Activated naive CD4-positive, alpha-beta T cell treated with anti-CD3 and anti-CD28 coated beads, Interleukin-2, amount 50 U/mL, for 72 hours (primary cell): ENCODE measurements around the gene LOXHD1. TPM values are rescaled to one million over a fixed set of nuclear protein-coding genes. Genes with fewer than 3 reads are reported as not detected.

Source experiments
- ATAC-seq, 2 donors: fragments of 150-1000 bp; cut with Tn5 transposase; 2 replicates each; pipeline ENCODE4 v1.10.0; 2021; ENCODE audit warnings: mild to moderate bottlenecking in 2 of 2, moderate library complexity in 2 of 2
- DNase-seq, 2 donors: peaks; one replicate each; pipeline ENCODE4 v3.0.0; 2021 to 2022; ENCODE audit warnings: low spot score in 2 of 2
- H3K27ac Mint-ChIP-seq, 2 donors: one replicate each; pipeline ENCODE4 v1.8.0; 2022; ENCODE audit warnings: mild to moderate bottlenecking in 2 of 2, mixed read lengths in 2 of 2
- H3K36me3 Mint-ChIP-seq, 2 donors: one replicate each; pipeline ENCODE4 v1.8.0; 2022; ENCODE audit warnings: mixed read lengths in 2 of 2
- H3K9me3 Mint-ChIP-seq, 2 donors: one replicate each; pipeline ENCODE4 v1.8.0; 2022; ENCODE audit warnings: mixed read lengths in 2 of 2
- total RNA-seq, 2 donors: library from RNA; stranded (reverse); gene quantifications; one replicate each; pipeline ENCODE4 v1.2.3, GENCODE V29; 2022

The LOXHD1 gene
- total RNA-seq, 2 donors from 2014 or later: 0.10 to 0.14 TPM

GRCh38 chr18:46555213-46555612 lies 101.8 kb downstream of the LOXHD1 start:
- no peak overlapping the region for H3K27ac Mint-ChIP-seq
- no peaks in the 10 kb centered on the region for H3K9me3 Mint-ChIP-seq
- H3K36me3 Mint-ChIP-seq: no peaks in the 10 kb centered on the region
- DNase-seq: no peak
- ATAC-seq: peak in 1 of 2 donors; percentile 39

GRCh38 chr18:46554406-46555080 lies 102.5 kb downstream of the LOXHD1 start:
- no peak for ATAC-seq
- DNase-seq: no peak
- H3K27ac Mint-ChIP-seq: no peak overlapping the region
- H3K9me3 Mint-ChIP-seq: no peaks in the 10 kb centered on the region
- no peaks in the 10 kb centered on the region for H3K36me3 Mint-ChIP-seq

DNA sequence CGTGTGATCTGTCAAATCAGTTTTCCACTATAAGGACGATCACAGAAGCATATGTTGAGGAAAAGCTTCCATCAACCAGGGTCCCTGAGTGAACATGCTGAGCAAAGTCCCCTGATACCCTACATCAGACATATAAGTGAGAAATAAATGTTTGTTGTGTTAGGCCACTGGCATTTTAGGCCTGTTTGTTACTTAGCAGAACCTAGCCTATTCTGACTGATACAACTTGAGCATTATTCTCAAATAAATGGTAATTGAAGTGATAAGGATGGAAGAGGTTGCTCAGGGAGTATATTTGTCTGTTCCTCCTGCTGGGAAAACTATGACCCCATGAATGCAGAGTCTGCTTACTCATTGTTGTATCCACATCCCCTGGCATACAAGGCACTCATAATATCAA lies 106.4 kb downstream of the LOXHD1 start:
- no peak for DNase-seq
- peaks cover 5 to 6% of the 10 kb centered on the region in 2 donors for H3K9me3 Mint-ChIP-seq
- no peak overlapping the region for H3K27ac Mint-ChIP-seq
- ATAC-seq: no peak
- H3K36me3 Mint-ChIP-seq: no peaks in the 10 kb centered on the region

DNA sequence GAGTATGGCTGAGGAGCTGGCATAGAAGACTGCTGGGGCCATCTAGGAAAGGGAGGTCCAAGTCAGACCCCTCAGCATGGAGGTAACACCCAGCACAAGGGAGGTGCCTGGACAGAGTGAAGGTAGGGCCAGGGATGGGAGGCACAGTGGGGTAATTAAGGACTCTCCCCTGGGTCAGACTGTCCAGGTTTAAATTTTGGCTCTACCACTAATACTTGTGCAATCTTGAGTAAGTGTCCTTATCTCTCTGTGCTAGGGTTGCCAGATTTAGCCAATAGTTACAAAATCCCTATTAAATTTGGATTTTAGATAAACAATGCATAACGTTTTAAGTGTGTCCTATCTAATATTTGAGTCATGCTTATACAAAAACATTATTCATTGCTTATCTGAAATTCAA lies 109.5 kb downstream of the LOXHD1 start:
- no peak overlapping the region for H3K27ac Mint-ChIP-seq
- DNase-seq (no peak), ATAC-seq (no peak)
- H3K9me3 Mint-ChIP-seq: peaks cover 5 to 6% of the 10 kb centered on the region in 2 donors
- no peaks in the 10 kb centered on the region for H3K36me3 Mint-ChIP-seq

DNA sequence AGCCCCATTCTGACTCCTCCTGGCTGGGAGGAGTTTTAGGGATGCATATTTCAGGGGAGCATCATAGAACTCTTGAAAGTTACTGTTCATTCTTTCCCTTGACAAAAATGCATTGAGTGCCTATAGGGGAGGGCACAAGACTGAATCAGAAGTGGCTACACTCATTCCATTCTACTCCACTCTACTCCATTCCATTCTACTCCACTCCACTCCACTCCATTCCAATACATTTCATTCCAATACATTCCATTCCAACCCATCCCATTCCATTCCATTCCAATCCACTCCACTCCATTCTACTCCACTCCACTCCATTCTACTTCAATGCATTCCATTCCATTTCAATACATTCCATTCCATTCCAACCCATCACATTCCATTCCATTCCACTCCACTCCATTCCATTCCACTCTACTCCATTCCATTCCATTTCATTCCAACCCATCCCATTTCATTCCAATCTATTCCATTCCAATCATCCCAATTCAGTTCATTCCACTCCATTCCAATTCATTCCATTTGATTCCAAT lies 110.8 kb downstream of the LOXHD1 start:
- H3K9me3 Mint-ChIP-seq: peaks cover 5 to 6% of the 10 kb centered on the region in 2 donors
- H3K27ac Mint-ChIP-seq: no peak overlapping the region
- ATAC-seq (no peak), DNase-seq (no peak)
- H3K36me3 Mint-ChIP-seq: no peaks in the 10 kb centered on the region

- H3K27ac Mint-ChIP-seq: no peak overlapping the region
- DNase-seq (no peak), ATAC-seq (no peak)
- H3K36me3 Mint-ChIP-seq: no peaks in the 10 kb centered on the region
- peaks cover 5 to 6% of the 10 kb centered on the region in 2 donors for H3K9me3 Mint-ChIP-seq
These were observed 114.5 kb downstream of the LOXHD1 start for GRCh38 chr18:46542545-46542944.

DNA sequence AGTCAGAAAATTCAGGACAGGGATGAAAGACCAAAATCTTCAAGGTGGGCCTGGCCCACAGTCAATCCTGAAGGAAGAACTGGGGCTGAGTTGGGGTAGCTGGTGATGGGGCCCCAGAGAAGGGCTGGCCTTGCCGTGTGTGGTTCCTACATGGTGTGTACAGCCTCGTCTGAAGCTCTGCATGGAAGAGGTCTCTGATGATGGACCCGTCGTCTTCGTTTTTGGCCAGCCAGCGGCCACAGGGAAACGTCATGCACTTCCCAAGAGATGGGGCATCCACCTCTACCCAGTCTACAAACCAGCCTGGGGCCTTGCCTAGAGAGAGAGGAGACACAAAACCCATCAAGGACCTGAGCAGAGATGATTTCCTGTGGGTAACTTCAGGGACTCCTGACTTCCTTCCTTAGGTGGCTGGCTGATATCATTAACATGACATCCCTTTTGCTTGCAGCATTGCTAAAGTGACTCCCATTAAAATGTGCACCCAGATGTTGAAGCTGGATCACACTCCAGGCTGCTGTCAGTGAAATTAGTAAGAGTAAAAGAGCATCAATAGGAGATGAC lies 115.3 kb downstream of the LOXHD1 start:
- ATAC-seq: no peak
- no peak for DNase-seq
- no peak overlapping the region for H3K27ac Mint-ChIP-seq
- H3K36me3 Mint-ChIP-seq: no peaks in the 10 kb centered on the region
- peaks cover 5 to 6% of the 10 kb centered on the region in 2 donors for H3K9me3 Mint-ChIP-seq

GRCh38 chr18:46538376-46538775 lies 118.6 kb downstream of the LOXHD1 start:
- Mint-ChIP-seq H3K9me3 (peaks cover 0 to 5% of the 10 kb centered on the region in 2 donors), H3K36me3 (no peaks in the 10 kb centered on the region), H3K27ac (no peak overlapping the region)
- DNase-seq (no peak), ATAC-seq (no peak)

GRCh38 chr18:46536215-46536874 lies 120.7 kb downstream of the LOXHD1 start:
- H3K9me3 Mint-ChIP-seq: peaks cover 0 to 5% of the 10 kb centered on the region in 2 donors
- ATAC-seq (no peak), DNase-seq (no peak)
- no peak overlapping the region for H3K27ac Mint-ChIP-seq
- no peaks in the 10 kb centered on the region for H3K36me3 Mint-ChIP-seq

- ATAC-seq (no peak), DNase-seq (no peak)
- H3K27ac Mint-ChIP-seq: no peak overlapping the region
- peaks cover 0 to 5% of the 10 kb centered on the region in 2 donors for H3K9me3 Mint-ChIP-seq
- H3K36me3 Mint-ChIP-seq: no peaks in the 10 kb centered on the region
These were observed 125.5 kb downstream of the LOXHD1 start for GRCh38 chr18:46531482-46531881.

- no peak overlapping the region for H3K27ac Mint-ChIP-seq
- H3K9me3 Mint-ChIP-seq: no peaks in the 10 kb centered on the region
- ATAC-seq (no peak), DNase-seq (no peak)
- H3K36me3 Mint-ChIP-seq: no peaks in the 10 kb centered on the region
These were observed 129.0 kb downstream of the LOXHD1 start for GRCh38 chr18:46528037-46528436.

GRCh38 chr18:46519870-46520269 lies 137.2 kb downstream of the LOXHD1 start:
- Mint-ChIP-seq H3K36me3 (no peaks in the 10 kb centered on the region), H3K27ac (no peak overlapping the region), H3K9me3 (no peaks in the 10 kb centered on the region)
- no peak for ATAC-seq
- DNase-seq: no peak

- Mint-ChIP-seq H3K36me3 (no peaks in the 10 kb centered on the region), H3K9me3 (peaks cover 0 to under 1% of the 10 kb centered on the region in 2 donors), H3K27ac (no peak overlapping the region)
- no peak for ATAC-seq
- DNase-seq: no peak
These were observed 138.6 kb downstream of the LOXHD1 start for GRCh38 chr18:46518438-46518837.

- H3K27ac Mint-ChIP-seq: no peak overlapping the region
These were observed 140.5 kb downstream of the LOXHD1 start for GRCh38 chr18:46516555-46516954.

GRCh38 chr18:46510386-46510785 lies 146.6 kb downstream of the LOXHD1 start:
- Mint-ChIP-seq H3K27ac (no peak overlapping the region), H3K36me3 (no peaks in the 10 kb centered on the region), H3K9me3 (peaks cover 7 to 9% of the 10 kb centered on the region in 2 donors)
- ATAC-seq (no peak), DNase-seq (no peak)

More at GRCh38 chr18:46516555-46516954, 140.5 kb downstream of the LOXHD1 start:
- DNase-seq: no peak
- Mint-ChIP-seq H3K9me3 (peaks cover 7 to 9% of the 10 kb centered on the region in 2 donors), H3K36me3 (no peaks in the 10 kb centered on the region)
- ATAC-seq: no peak

DNA sequence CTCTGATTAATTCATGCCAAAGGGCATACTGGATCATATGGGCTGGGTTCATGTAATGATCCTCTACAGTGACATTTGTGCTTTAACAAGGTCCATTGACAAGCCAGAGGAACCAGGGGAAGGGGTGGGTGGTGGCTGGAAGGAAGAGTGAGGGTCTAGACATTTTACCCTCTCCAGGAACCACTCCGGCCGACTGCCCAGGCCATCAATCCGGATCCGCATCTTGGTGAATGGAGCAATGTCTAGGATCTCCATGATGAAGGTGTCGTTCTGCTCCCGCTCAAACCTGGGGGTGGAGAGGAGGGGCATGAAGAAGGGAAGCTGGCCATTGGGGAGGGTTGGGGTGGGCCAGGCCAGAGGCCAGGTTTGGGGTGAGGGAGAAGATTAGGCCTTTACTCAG lies 147.5 kb downstream of the LOXHD1 start:
- H3K9me3 Mint-ChIP-seq: peaks cover 7 to 9% of the 10 kb centered on the region in 2 donors
- DNase-seq (no peak), ATAC-seq (no peak)

DNA sequence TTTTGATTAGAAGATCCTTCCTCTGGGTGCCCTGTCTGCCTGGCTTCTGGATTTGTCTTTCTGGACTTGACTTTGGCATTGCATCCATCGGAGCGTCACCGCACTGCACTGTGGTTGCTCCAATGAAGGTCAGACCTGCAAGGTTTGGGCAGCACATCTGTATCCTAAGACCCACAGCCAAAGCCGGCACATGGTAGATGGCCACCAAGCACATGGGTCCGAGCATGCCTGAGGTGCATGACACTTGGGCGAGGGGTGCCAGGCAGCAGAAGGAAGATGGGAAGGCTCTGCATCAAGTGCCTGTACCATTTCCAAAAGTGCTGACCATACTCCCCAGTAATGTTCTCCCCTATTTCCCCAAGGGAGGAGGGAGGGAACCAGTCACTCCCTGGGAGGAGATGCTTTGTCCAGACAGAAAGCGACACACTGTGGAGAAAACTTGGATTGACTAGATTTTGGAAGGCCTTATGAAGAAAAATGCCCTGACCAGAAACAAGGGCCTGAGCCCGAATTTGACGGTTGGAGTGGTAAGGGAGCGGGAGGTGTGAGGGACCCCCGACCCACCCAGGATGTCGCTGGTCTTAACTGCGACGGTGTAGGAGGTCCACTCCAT lies 149.9 kb downstream of the LOXHD1 start:
- DNase-seq (no peak), ATAC-seq (no peak)
- no peak overlapping the region for H3K27ac Mint-ChIP-seq
- no peaks in the 10 kb centered on the region for H3K9me3 Mint-ChIP-seq
- no peaks in the 10 kb centered on the region for H3K36me3 Mint-ChIP-seq

More for the DNA sequence above, 147.5 kb downstream of the LOXHD1 start:
- Mint-ChIP-seq H3K36me3 (no peaks in the 10 kb centered on the region), H3K27ac (no peak overlapping the region)
